GM23248 (cell line): Measurements from ENCODE around the gene TTYH1.

ENCODE experiments used
- EZH2 ChIP-seq: fragments of 200-600 bp; sonication (generic); IDR thresholded peaks from 2 replicates; pipeline ENCODE4 v1.6.1; 2018; ENCODE audit warnings: antibody characterized with exemption, mild to moderate bottlenecking; ENCODE audit not compliant: insufficient read depth, poor library complexity, severe bottlenecking
- EZH2phosphoT487 ChIP-seq: fragments of 200-600 bp; sonication (generic); IDR thresholded peaks from 2 replicates; pipeline ENCODE4 v1.6.1; 2018; ENCODE audit warnings: antibody characterized with exemption, moderate library complexity, mild to moderate bottlenecking, low read depth; ENCODE audit not compliant: insufficient read depth

DNA sequence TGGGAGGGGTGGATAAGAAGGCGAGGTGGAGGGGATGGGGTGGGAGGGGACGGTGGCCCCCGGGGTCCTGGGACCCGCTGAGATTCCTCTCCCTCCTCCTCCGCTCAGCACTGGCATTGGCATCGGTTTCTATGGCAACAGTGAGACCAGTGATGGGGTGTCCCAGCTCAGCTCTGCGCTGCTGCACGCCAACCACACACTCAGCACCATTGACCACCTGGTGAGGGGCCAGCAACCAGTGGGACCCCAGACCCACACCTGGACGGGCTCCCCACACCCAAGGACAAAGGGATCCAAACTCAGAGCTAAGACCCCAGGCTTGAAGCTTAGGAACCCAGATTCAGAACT lies 5.9 kb downstream of the TTYH1 start:
- no peak for TF ChIP-seq EZH2phosphoT487
- TF ChIP-seq EZH2: no peak
